B cell (primary cell): ENCODE results near the gene TRRAP. TPM values are rescaled to one million over a fixed set of nuclear protein-coding genes. Genes with fewer than 3 reads are reported as not detected.

Experiments used
- ATAC-seq: fragments of 200-7000 bp; cut with Tn5 transposase; one replicate; pipeline ENCODE4 v1.10.0; 2021; ENCODE audit warnings: low read depth, mild to moderate bottlenecking, moderate number of reproducible peaks, moderate library complexity
- CTCF ChIA-PET: fragments of 350-600 bp; sonication (Branson Sonifier 250); formaldehyde crosslinking; loops from one replicate; lab custom pipeline; 2021; ENCODE audit warnings: antibody characterized with exemption, inconsistent platforms; lab: Charles Lee
- POLR2A ChIA-PET: fragments of 350-600 bp; sonication (Branson Sonifier 250); formaldehyde crosslinking; loops from one replicate; lab custom pipeline; 2021; ENCODE audit warnings: antibody characterized with exemption; lab: Charles Lee
- DNase-seq: peaks from one replicate; pipeline ENCODE4 v3.0.0; 2013
- H2AFZ ChIP-seq: 2 replicates; pipeline ENCODE4 v1.6.1; 2012; ENCODE audit warnings: mild to moderate bottlenecking, low read depth, low read length; ENCODE audit not compliant: insufficient read depth, poor library complexity, severe bottlenecking
- H3K27ac ChIP-seq, 2 donors: 1 replicate in 1 of 2; 2 replicates in 1 of 2; pipeline ENCODE4 v1.5.1; 2012 to 2013; ENCODE audit warnings: low read length in 2 of 2, mild to moderate bottlenecking in 2 of 2, moderate library complexity in 1 of 2
- H3K27me3 ChIP-seq, 4 experiments: fragments of 200-600 bp in 1 of 4; sonication (generic) in 1 of 4; replicated peaks in 1 of 4; 1 replicate in 2 of 4; 2 replicates in 2 of 4; pipeline versions ENCODE4 v1.6.1 to v1.7.0; 2013 to 2016; ENCODE audit warnings: low read length in 3 of 4, mild to moderate bottlenecking in 2 of 4, mixed read lengths in 1 of 4, moderate library complexity in 1 of 4; ENCODE audit not compliant: insufficient read depth in 4 of 4, control insufficient read depth in 3 of 4; ENCODE audit errors: control extremely low read depth in 1 of 4
- H3K36me3 ChIP-seq, 2 experiments: replicated peaks in 1 of 2; 1 replicate in 1 of 2; 2 replicates in 1 of 2; pipeline versions ENCODE4 v1.6.1 to v1.7.1; 2013; ENCODE audit warnings: low read length in 1 of 2; ENCODE audit not compliant: insufficient read depth in 2 of 2, control insufficient read depth in 1 of 2; ENCODE audit errors: control extremely low read depth in 1 of 2, extremely low read depth in 1 of 2
- H3K4me1 ChIP-seq, 2 donors: fragments of 200-600 bp in 1 of 2; sonication (generic) in 1 of 2; 1 replicate in 1 of 2; 2 replicates in 1 of 2; pipeline versions ENCODE4 v1.5.1 to v1.6.1; 2013 to 2017; ENCODE audit warnings: low read length in 2 of 2; ENCODE audit not compliant: control insufficient read depth in 2 of 2, insufficient read depth in 2 of 2
- H3K4me2 ChIP-seq: replicated peaks from 2 replicates; pipeline ENCODE3; 2012; ENCODE audit warnings: mild to moderate bottlenecking, low read depth, low read length; ENCODE audit not compliant: poor library complexity, severe bottlenecking
- H3K4me3 ChIP-seq, 5 experiments: fragments of 200-600 bp in 1 of 5; sonication (generic) in 1 of 5; 1 replicate in 3 of 5; 2 replicates in 2 of 5; pipeline versions ENCODE4 v1.5.1 to v1.7.0; 2011 to 2016; ENCODE audit warnings: low read length in 4 of 5, mild to moderate bottlenecking in 4 of 5, low read depth in 2 of 5, control low read depth in 1 of 5, moderate library complexity in 1 of 5; ENCODE audit not compliant: insufficient read depth in 1 of 5; ENCODE audit errors: control extremely low read depth in 1 of 5, extremely low read depth in 1 of 5
- H3K79me2 ChIP-seq: fragments of 200-600 bp; sonication (generic); one replicate; pipeline ENCODE4 v1.6.0; 2016; ENCODE audit warnings: low read length; ENCODE audit not compliant: control insufficient read depth, insufficient read depth
- H3K9ac ChIP-seq: fragments of 200-600 bp; sonication (generic); 2 replicates; pipeline ENCODE4 v1.6.1; 2017; ENCODE audit warnings: mild to moderate bottlenecking, low read length, moderate library complexity
- H3K9me3 ChIP-seq, 3 donors: one replicate each; pipeline versions ENCODE4 v1.6.1 to v1.7.1; 2013; ENCODE audit warnings: low read length in 2 of 3; ENCODE audit not compliant: control insufficient read depth in 2 of 3, insufficient read depth in 1 of 3; ENCODE audit errors: control extremely low read depth in 1 of 3
- H4K20me1 ChIP-seq: 2 replicates; pipeline ENCODE4 v1.6.0; 2012; ENCODE audit warnings: mild to moderate bottlenecking, low read length; ENCODE audit not compliant: insufficient read depth, control insufficient read depth, poor library complexity, severe bottlenecking
- H3K27ac Mint-ChIP-seq: one replicate; pipeline ENCODE4 v1.8.0; 2021; ENCODE audit warnings: mixed read lengths
- H3K27me3 Mint-ChIP-seq: one replicate; pipeline ENCODE4 v1.8.0; 2021; ENCODE audit warnings: mixed read lengths
- H3K4me1 Mint-ChIP-seq: one replicate; pipeline ENCODE4 v1.8.0; 2021; ENCODE audit warnings: mixed read lengths
- H3K4me3 Mint-ChIP-seq: one replicate; pipeline ENCODE4 v1.8.0; 2021; ENCODE audit warnings: mixed read lengths
- H3K9me3 Mint-ChIP-seq: one replicate; pipeline ENCODE4 v1.8.0; 2022; ENCODE audit warnings: mixed read lengths; ENCODE audit not compliant: insufficient read depth
- EZH2 ChIP-seq: IDR thresholded peaks from 2 replicates; pipeline ENCODE4 v1.6.1; 2012; ENCODE audit warnings: borderline replicate concordance, low read depth, mild to moderate bottlenecking, moderate library complexity, low read length; ENCODE audit not compliant: insufficient read depth, poor library complexity, severe bottlenecking
- WGBS: methylation state at CpG from one replicate; pipeline ENCODE4 v1.1.5; 2013; ENCODE audit warnings: missing lambda C conversion rate; ENCODE audit not compliant: insufficient coverage; 5-methylcytosine and 5-hydroxymethylcytosine counted together
- intact Hi-C: fragments of 100-400 bp; cut with micrococcal nuclease; formaldehyde crosslinking; loops from one replicate; pipeline ENCODE4 v1.10.0; 2022
- polyA plus RNA-seq: library from polyadenylated mRNA; depleted of rRNA; stranded (reverse); fragments of >200 nt; gene quantifications from 2 replicates; pipeline ENCODE4 v1.2.3, GENCODE V29; 2012
- total RNA-seq, 2 donors: library from RNA; stranded (reverse); fragments of 120-200 nt in 1 of 2; gene quantifications; 1 replicate in 1 of 2; 2 replicates in 1 of 2; pipeline versions ENCODE4 v1.2.3 to v1.2.4, GENCODE V29; 2013 to 2022
- TF ChIP-seq, protein P1 (sequence below): fragments of 200-600 bp; IDR thresholded peaks from one replicate; pipeline ENCODE4 v1.8.0; 2022; ENCODE audit warnings: antibody characterized with exemption, mild to moderate bottlenecking

Gene TRRAP
- total and polyA plus RNA-seq, 2 donors (not counting 1 experiment from before 2014, with no cell fraction given), result 25.4 to 102 TPM

DNA sequence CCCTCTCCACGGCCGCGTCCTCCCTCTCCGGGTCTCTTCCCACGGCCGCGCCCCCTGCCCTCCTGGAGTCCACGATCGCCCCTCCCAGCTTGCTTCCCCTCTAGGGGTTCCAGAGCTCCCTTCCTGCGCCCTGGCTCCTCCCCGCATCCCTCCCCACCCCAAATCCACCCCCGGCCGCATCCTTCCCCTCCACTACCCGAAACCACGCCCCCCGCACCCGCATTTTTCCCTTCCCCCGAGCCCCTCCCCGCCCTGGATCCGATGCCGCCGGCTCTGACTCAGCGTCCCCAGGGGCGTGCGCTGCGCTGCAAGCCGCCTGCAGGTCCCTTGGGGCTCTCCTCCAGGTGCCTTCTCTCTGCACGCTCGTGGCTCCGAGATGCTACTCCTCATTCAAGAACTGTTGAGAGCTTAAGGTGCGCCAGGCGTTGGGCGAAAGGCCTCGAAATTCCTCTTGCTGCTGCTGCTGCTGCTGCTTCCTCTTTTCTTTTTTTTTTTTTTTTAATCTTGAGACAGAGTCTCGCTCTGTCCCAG is 8.1 kb upstream of the TRRAP start:
- H3K4me3 ChIP-seq, result peak overlapping the region; percentile 29 to 54 (median 50)
- H3K27ac Mint-ChIP-seq, result peak overlapping the region; percentile 77

More for the DNA sequence above, 8.1 kb upstream of the TRRAP start:
- peak overlapping the region; percentile 61 for H3K9ac ChIP-seq
- H3K4me1 Mint-ChIP-seq, result peaks cover 12% of the 10 kb centered on the region
- peaks cover 0 to 21% (median 9%) of the 10 kb centered on the region in 4 experiments for H3K27me3 ChIP-seq
- H3K4me3 Mint-ChIP-seq, result peak overlapping the region; percentile 90
- H3K4me2 ChIP-seq, result peak overlapping the region; percentile 98
- H3K9me3 Mint-ChIP-seq, result no peaks in the 10 kb centered on the region
- no peaks in the 10 kb centered on the region for H3K79me2 ChIP-seq
- ChIA-PET POLR2A (interaction anchor here (0.6 to 1.2 kb wide), 7 partner anchors 8 to 554 kb away, joined by 3 to 7 read pairs (median 4); partner anchors contain the start of gene TRRAP), CTCF (interaction anchor here (0.8 to 3.9 kb wide), 6 partner anchors 8 to 125 kb away, joined by 3 to 24 read pairs (median 3); partner anchors contain the start of gene TRRAP)
- peaks cover 4% of the 10 kb centered on the region for H3K27me3 Mint-ChIP-seq
- H3K4me1 ChIP-seq, result peaks cover 16 to 22% of the 10 kb centered on the region in 2 donors
- H3K27ac ChIP-seq, result no peak overlapping the region
- WGBS, result under 1% methylated on average over 33 of the region's 35 CpGs
- peaks cover 0 to 14% (median 0%) of the 10 kb centered on the region in 3 donors for H3K9me3 ChIP-seq
- H4K20me1 ChIP-seq, result no peaks in the 10 kb centered on the region
- no peaks in the 10 kb centered on the region for H3K36me3 ChIP-seq
- ATAC-seq, result peak; percentile 97
- TF ChIP-seq EZH2, result no peak
- TF ChIP-seq, protein P1, sequence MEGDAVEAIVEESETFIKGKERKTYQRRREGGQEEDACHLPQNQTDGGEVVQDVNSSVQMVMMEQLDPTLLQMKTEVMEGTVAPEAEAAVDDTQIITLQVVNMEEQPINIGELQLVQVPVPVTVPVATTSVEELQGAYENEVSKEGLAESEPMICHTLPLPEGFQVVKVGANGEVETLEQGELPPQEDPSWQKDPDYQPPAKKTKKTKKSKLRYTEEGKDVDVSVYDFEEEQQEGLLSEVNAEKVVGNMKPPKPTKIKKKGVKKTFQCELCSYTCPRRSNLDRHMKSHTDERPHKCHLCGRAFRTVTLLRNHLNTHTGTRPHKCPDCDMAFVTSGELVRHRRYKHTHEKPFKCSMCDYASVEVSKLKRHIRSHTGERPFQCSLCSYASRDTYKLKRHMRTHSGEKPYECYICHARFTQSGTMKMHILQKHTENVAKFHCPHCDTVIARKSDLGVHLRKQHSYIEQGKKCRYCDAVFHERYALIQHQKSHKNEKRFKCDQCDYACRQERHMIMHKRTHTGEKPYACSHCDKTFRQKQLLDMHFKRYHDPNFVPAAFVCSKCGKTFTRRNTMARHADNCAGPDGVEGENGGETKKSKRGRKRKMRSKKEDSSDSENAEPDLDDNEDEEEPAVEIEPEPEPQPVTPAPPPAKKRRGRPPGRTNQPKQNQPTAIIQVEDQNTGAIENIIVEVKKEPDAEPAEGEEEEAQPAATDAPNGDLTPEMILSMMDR, result no peak
- DNase-seq, result peak; percentile 83
- peak overlapping the region; percentile 85 for H2AFZ ChIP-seq
- intact Hi-C loops, result loop anchor here (1.0 to 10.0 kb wide), 4 partner anchors 8 to 555 kb away; partner anchors contain the start of genes SMURF1 and TRRAP
